Measurements from ENCODE around the gene MANF. TPM values are rescaled to one million over a fixed set of nuclear protein-coding genes. Genes with fewer than 3 reads are reported as not detected.

The MANF gene
- total and polyA plus RNA-seq, 2 donors (not counting 1 experiment from before 2014, with no cell fraction given) = 19.8 to 29.7 TPM

GRCh38 chr3:51378726-51379125 is 6.4 kb upstream of the MANF start:
- WGBS (ENCODE audit: insufficient coverage) = 77% methylated on average over 2 of the region's 2 CpGs
- ATAC-seq (ENCODE audit: low read depth) = no peak
- no peaks in the 10 kb centered on the region for H4K20me1 ChIP-seq (ENCODE audit: control insufficient read depth, insufficient read depth, low read length, poor library complexity, severe bottlenecking)
- H3K27me3 ChIP-seq (replicated peaks in 1 of 4; ENCODE audit: control extremely low read depth in 1 of 4, control insufficient read depth in 3 of 4, insufficient read depth in 4 of 4, low read length in 3 of 4) = peaks cover 0 to 24% (median 4%) of the 10 kb centered on the region in 4 experiments
- Mint-ChIP-seq H3K27ac (no peak overlapping the region), H3K9me3 (ENCODE audit: insufficient read depth) (no peaks in the 10 kb centered on the region), H3K27me3 (peaks cover 29% of the 10 kb centered on the region), H3K4me1 (peaks cover under 1% of the 10 kb centered on the region), H3K4me3 (no peak overlapping the region)
- no peak for DNase-seq
- H3K79me2 ChIP-seq (ENCODE audit: control insufficient read depth, insufficient read depth, low read length) = peaks cover 13% of the 10 kb centered on the region
- TF ChIP-seq, protein P1, sequence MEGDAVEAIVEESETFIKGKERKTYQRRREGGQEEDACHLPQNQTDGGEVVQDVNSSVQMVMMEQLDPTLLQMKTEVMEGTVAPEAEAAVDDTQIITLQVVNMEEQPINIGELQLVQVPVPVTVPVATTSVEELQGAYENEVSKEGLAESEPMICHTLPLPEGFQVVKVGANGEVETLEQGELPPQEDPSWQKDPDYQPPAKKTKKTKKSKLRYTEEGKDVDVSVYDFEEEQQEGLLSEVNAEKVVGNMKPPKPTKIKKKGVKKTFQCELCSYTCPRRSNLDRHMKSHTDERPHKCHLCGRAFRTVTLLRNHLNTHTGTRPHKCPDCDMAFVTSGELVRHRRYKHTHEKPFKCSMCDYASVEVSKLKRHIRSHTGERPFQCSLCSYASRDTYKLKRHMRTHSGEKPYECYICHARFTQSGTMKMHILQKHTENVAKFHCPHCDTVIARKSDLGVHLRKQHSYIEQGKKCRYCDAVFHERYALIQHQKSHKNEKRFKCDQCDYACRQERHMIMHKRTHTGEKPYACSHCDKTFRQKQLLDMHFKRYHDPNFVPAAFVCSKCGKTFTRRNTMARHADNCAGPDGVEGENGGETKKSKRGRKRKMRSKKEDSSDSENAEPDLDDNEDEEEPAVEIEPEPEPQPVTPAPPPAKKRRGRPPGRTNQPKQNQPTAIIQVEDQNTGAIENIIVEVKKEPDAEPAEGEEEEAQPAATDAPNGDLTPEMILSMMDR (IDR thresholded peaks at IDR 0.05) = no peak
- TF ChIP-seq EZH2 (IDR thresholded peaks at IDR 0.05; ENCODE audit: borderline replicate concordance, insufficient read depth, low read depth, low read length, poor library complexity, severe bottlenecking) = no peak
- no peaks in the 10 kb centered on the region for H3K9me3 ChIP-seq (ENCODE audit: control extremely low read depth in 1 of 3, control insufficient read depth in 2 of 3, insufficient read depth in 1 of 3, low read length in 2 of 3)
- H3K4me1 ChIP-seq (ENCODE audit: control insufficient read depth in 2 of 2, insufficient read depth in 2 of 2, low read length in 2 of 2) = peaks cover 3 to 4% of the 10 kb centered on the region in 2 donors
- ChIA-PET POLR2A (no interaction called here), CTCF (interaction anchor here (2.3 to 2.5 kb wide), 2 partner anchors 10 to 763 kb away, joined by 12 to 18 read pairs; partner anchors contain the start of gene MAPKAPK3)
- H3K9ac ChIP-seq (ENCODE audit: low read length) = no peak overlapping the region
- no peak overlapping the region for H2AFZ ChIP-seq (ENCODE audit: insufficient read depth, low read depth, low read length, poor library complexity, severe bottlenecking)
- no peak overlapping the region for H3K4me2 ChIP-seq (replicated peaks; ENCODE audit: low read depth, low read length, poor library complexity, severe bottlenecking)
- H3K36me3 ChIP-seq (replicated peaks in 1 of 2; ENCODE audit: control extremely low read depth in 1 of 2, control insufficient read depth in 1 of 2, extremely low read depth in 1 of 2, insufficient read depth in 2 of 2, low read length in 1 of 2) = no peaks in the 10 kb centered on the region
- intact Hi-C loops (cut with micrococcal nuclease) = no loop called here
- H3K4me3 ChIP-seq (ENCODE audit: control extremely low read depth in 1 of 5, extremely low read depth in 1 of 5, insufficient read depth in 1 of 5, low read depth in 2 of 5, low read length in 4 of 5) = no peak overlapping the region
- no peak overlapping the region for H3K27ac ChIP-seq (ENCODE audit: low read length in 2 of 2)

DNA sequence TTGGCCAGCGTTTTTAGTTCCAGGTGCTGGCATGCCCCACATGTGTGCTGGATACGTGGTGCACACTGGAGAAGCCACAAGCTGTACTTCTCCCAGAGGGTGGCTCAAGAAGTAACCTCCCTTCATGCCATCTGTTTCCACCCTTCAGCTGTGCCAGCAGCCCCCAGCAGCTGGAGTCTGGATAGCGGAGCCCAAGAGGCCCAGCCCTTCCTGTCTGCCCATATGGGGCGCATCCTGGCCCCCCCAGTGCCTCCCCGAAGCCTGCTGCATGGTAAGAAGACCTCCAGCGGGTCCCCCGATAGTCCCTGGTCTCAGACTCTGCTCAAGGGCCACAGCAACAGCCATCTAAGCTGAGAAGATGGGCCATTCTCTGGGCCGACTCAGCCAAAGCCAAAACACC is 5.8 kb upstream of the MANF start:
- 12% methylated on average over 7 of the region's 8 CpGs for WGBS (ENCODE audit: insufficient coverage)
- peaks cover 26% of the 10 kb centered on the region for H3K27me3 Mint-ChIP-seq
- intact Hi-C loops (cut with micrococcal nuclease) = no loop called here
- no peak for DNase-seq
- Histone ChIP-seq H2AFZ (ENCODE audit: insufficient read depth, low read depth, low read length, poor library complexity, severe bottlenecking) (no peak overlapping the region), H3K36me3 (replicated peaks in 1 of 2; ENCODE audit: control extremely low read depth in 1 of 2, control insufficient read depth in 1 of 2, extremely low read depth in 1 of 2, insufficient read depth in 2 of 2, low read length in 1 of 2) (no peaks in the 10 kb centered on the region), H3K4me2 (replicated peaks; ENCODE audit: low read depth, low read length, poor library complexity, severe bottlenecking) (no peak overlapping the region), H3K79me2 (ENCODE audit: control insufficient read depth, insufficient read depth, low read length) (peaks cover 18% of the 10 kb centered on the region), H4K20me1 (ENCODE audit: control insufficient read depth, insufficient read depth, low read length, poor library complexity, severe bottlenecking) (no peaks in the 10 kb centered on the region), H3K4me1 (ENCODE audit: control insufficient read depth in 2 of 2, insufficient read depth in 2 of 2, low read length in 2 of 2) (peaks cover 9% of the 10 kb centered on the region in 2 donors), H3K27me3 (replicated peaks in 1 of 4; ENCODE audit: control extremely low read depth in 1 of 4, control insufficient read depth in 3 of 4, insufficient read depth in 4 of 4, low read length in 3 of 4) (peaks cover 0 to 24% (median 4%) of the 10 kb centered on the region in 4 experiments), H3K27ac (ENCODE audit: low read length in 2 of 2) (no peak overlapping the region), H3K9me3 (ENCODE audit: control extremely low read depth in 1 of 3, control insufficient read depth in 2 of 3, insufficient read depth in 1 of 3, low read length in 2 of 3) (no peaks in the 10 kb centered on the region), H3K9ac (ENCODE audit: low read length) (no peak overlapping the region), H3K4me3 (ENCODE audit: control extremely low read depth in 1 of 5, extremely low read depth in 1 of 5, insufficient read depth in 1 of 5, low read depth in 2 of 5, low read length in 4 of 5) (no peak overlapping the region)
- no peak overlapping the region for H3K4me3 Mint-ChIP-seq
- CTCF ChIA-PET = interaction anchor here (0.6 to 2.3 kb wide), 2 partner anchors 10 to 764 kb away, joined by 3 to 12 read pairs; no protein-coding TSS in a partner anchor
- no peak overlapping the region for H3K27ac Mint-ChIP-seq
- ATAC-seq (ENCODE audit: low read depth) = no peak
- H3K9me3 Mint-ChIP-seq (ENCODE audit: insufficient read depth) = no peaks in the 10 kb centered on the region
- POLR2A ChIA-PET = no interaction called here
- peaks cover 5% of the 10 kb centered on the region for H3K4me1 Mint-ChIP-seq
- TF ChIP-seq, protein P1 (IDR thresholded peaks at IDR 0.05) = no peak
